Ovary (tissue), 3 donors: Measurements from ENCODE around the gene POT1.

ENCODE experiments used
- EP300 ChIP-seq: sonication (generic); formaldehyde crosslinking; IDR thresholded peaks from one replicate; pipeline ENCODE4 v1.6.1; 2017; ENCODE audit warnings: antibody characterized with exemption
- POLR2A ChIP-seq: fragments of 450-650 bp; IDR thresholded peaks from one replicate; pipeline ENCODE4 v1.6.1; 2017; ENCODE audit warnings: antibody characterized with exemption, mild to moderate bottlenecking, moderate library complexity
- TF ChIP-seq, protein P1 (sequence below), 3 donors: fragments of 450-650 bp in 2 of 3; fragments of 200-600 bp in 1 of 3; IDR thresholded peaks; one replicate each; pipeline versions ENCODE4 v1.5.1 to v1.8.0; 2016 to 2022; ENCODE audit warnings: antibody characterized with exemption in 3 of 3, mild to moderate bottlenecking in 1 of 3
- donor health status: DM: no; HTN: no; CAD: no.

DNA sequence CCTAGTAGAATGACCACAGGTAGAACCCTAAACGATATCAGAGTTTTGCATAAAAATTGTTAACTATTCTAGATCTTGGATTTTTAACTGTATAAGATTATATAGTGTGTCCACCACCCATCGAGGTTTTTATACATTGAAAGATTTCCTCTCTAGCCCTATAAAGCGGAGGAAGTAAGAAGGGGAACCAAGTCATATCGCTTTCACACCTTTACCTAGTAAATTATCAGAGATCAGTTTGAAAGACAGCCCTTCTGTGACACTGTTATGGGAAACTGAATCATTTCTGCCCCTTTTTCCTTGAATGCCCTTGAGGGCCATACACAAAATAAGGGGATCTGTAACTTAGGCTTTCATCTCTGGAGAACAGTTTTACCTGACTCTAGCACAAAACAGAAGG, 155.7 kb downstream of the POT1 start:
- TF ChIP-seq POLR2A (no peak), EP300 (no peak)
- TF ChIP-seq, protein P1, sequence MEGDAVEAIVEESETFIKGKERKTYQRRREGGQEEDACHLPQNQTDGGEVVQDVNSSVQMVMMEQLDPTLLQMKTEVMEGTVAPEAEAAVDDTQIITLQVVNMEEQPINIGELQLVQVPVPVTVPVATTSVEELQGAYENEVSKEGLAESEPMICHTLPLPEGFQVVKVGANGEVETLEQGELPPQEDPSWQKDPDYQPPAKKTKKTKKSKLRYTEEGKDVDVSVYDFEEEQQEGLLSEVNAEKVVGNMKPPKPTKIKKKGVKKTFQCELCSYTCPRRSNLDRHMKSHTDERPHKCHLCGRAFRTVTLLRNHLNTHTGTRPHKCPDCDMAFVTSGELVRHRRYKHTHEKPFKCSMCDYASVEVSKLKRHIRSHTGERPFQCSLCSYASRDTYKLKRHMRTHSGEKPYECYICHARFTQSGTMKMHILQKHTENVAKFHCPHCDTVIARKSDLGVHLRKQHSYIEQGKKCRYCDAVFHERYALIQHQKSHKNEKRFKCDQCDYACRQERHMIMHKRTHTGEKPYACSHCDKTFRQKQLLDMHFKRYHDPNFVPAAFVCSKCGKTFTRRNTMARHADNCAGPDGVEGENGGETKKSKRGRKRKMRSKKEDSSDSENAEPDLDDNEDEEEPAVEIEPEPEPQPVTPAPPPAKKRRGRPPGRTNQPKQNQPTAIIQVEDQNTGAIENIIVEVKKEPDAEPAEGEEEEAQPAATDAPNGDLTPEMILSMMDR (IDR thresholded peaks at IDR 0.05) = no peak
